ENCODE results near the gene HSPB6.

GRCh38 chr19:35750167-35750566 lies 6.7 kb downstream of the HSPB6 start:
- TF ChIP-seq CTCF (IDR thresholded peaks at IDR 0.05; ENCODE audit: low read depth, low read length) (no peak), EZH2phosphoT487 (IDR thresholded peaks at IDR 0.05; ENCODE audit: low read depth) (no peak)
